Epithelial cell of esophagus (primary cell): ENCODE measurements around the gene MAP1B.

Experiments used
- DNase-seq: peaks from one replicate; pipeline ENCODE4 v3.0.0; 2010; ENCODE audit warnings: low read depth
- H3K4me3 ChIP-seq: 2 replicates; pipeline ENCODE4 v1.5.1; 2011; ENCODE audit warnings: mild to moderate bottlenecking, low read length, control low read depth
- TF ChIP-seq, protein P1 (sequence below): IDR thresholded peaks from 2 replicates; pipeline ENCODE4 v1.5.1; 2011; ENCODE audit warnings: low read depth, mild to moderate bottlenecking, low read length, control low read depth, inconsistent platforms; ENCODE audit not compliant: insufficient read depth; ENCODE audit errors: missing control alignments

MAP1B gene

GRCh38 chr5:72197393-72197792 is 90.1 kb downstream of the MAP1B start:
- TF ChIP-seq, protein P1, sequence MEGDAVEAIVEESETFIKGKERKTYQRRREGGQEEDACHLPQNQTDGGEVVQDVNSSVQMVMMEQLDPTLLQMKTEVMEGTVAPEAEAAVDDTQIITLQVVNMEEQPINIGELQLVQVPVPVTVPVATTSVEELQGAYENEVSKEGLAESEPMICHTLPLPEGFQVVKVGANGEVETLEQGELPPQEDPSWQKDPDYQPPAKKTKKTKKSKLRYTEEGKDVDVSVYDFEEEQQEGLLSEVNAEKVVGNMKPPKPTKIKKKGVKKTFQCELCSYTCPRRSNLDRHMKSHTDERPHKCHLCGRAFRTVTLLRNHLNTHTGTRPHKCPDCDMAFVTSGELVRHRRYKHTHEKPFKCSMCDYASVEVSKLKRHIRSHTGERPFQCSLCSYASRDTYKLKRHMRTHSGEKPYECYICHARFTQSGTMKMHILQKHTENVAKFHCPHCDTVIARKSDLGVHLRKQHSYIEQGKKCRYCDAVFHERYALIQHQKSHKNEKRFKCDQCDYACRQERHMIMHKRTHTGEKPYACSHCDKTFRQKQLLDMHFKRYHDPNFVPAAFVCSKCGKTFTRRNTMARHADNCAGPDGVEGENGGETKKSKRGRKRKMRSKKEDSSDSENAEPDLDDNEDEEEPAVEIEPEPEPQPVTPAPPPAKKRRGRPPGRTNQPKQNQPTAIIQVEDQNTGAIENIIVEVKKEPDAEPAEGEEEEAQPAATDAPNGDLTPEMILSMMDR: no peak
- no peak overlapping the region for H3K4me3 ChIP-seq
- DNase-seq: no peak

DNA sequence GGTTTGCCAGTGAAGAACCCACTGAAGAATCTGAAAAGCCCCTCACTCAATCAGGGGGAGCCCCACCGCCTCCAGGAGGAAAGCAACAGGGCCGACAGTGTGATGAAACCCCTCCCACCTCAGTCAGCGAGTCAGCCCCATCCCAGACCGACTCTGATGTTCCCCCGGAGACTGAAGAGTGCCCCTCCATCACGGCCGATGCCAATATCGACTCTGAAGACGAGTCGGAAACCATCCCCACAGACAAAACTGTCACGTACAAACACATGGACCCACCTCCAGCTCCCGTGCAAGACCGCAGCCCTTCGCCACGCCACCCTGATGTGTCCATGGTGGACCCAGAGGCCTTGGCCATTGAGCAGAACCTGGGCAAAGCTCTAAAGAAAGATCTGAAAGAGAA is 92.4 kb downstream of the MAP1B start:
- no peak overlapping the region for H3K4me3 ChIP-seq
- TF ChIP-seq, protein P1: no peak
- DNase-seq: no peak

- no peak for DNase-seq
- TF ChIP-seq, protein P1: no peak
- H3K4me3 ChIP-seq: no peak overlapping the region
Measured at GRCh38 chr5:72202331-72202825, 95.1 kb downstream of the MAP1B start.

DNA sequence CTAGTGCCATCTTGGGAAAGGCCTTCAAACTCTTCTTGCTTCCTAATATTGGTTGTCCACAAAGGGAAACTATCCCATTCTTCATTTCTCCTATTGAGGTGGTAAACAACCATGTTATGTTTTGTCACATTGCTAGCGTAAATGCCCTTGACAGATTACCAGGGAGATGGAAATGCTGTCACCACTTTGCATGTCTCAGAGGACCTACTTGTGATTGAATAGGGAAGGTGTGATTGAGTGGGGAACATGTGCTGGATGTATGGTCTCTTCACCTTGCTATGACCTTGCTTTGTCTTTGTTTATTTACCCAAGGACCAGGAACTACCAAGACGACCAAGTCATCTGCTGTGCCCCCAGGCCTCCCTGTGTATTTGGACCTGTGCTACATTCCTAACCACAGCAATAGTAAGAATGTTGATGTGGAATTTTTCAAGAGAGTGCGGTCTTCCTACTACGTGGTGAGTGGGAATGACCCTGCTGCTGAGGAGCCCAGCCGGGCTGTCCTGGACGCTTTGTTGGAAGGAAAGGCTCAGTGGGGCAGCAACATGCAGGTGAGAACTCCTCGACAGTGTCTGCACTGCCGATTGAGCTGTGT is 96.1 kb downstream of the MAP1B start:
- no peak overlapping the region for H3K4me3 ChIP-seq
- TF ChIP-seq, protein P1: no peak
- DNase-seq: no peak

GRCh38 chr5:72204946-72205345 is 97.7 kb downstream of the MAP1B start:
- TF ChIP-seq, protein P1: no peak
- H3K4me3 ChIP-seq: no peak overlapping the region
- no peak for DNase-seq

- no peak for DNase-seq
- no peak overlapping the region for H3K4me3 ChIP-seq
- TF ChIP-seq, protein P1: no peak
Measured at GRCh38 chr5:72205431-72206009, 98.2 kb downstream of the MAP1B start.

DNA sequence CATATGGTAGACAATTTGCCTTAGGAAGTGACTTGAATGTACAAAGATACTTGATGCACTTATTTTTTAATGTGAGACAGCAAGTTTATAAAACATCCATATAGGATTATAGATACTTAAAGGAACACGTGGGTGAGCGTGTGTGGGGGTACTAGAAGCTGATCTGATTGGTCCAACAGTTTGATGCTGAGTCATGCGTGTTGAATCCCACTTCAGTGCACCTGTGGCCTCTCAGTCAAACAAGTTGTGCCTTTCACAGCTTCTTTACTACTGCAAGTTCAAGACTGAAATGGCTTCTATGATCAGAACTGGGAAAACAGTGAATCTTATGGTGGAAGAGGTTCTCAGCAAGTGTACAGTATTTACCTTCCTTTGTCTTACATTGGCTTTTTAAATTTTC is 98.9 kb downstream of the MAP1B start:
- no peak overlapping the region for H3K4me3 ChIP-seq
- TF ChIP-seq, protein P1: no peak
- no peak for DNase-seq
